NB4 (cell line): ENCODE measurements around the gene F5.
"Not testable (repeated sequence)": the region's sequence is repeated elsewhere in the genome, so short reads cannot be mapped to it uniquely, and the experiment has no call there.

Experiments
- DNase-seq: peaks from one replicate; pipeline ENCODE4 v3.0.0; 2010; ENCODE audit warnings: low read depth
- H3K4me3 ChIP-seq: one replicate; pipeline ENCODE4 v1.5.1; 2011; ENCODE audit warnings: mild to moderate bottlenecking, low read depth, low read length, moderate library complexity
- CTCF ChIP-seq: IDR thresholded peaks from one replicate; pipeline ENCODE4 v1.5.1; 2012; ENCODE audit warnings: low read depth, low read length
- MAX ChIP-seq: IDR thresholded peaks from 2 replicates; pipeline ENCODE4 v1.6.1; 2011; ENCODE audit warnings: low read depth, low read length
- MYC ChIP-seq: IDR thresholded peaks from 2 replicates; pipeline ENCODE4 v1.6.1; 2011; ENCODE audit warnings: low read depth, low read length
- POLR2A ChIP-seq: IDR thresholded peaks from 2 replicates; pipeline ENCODE4 v1.6.1; 2011; ENCODE audit warnings: mild to moderate bottlenecking; ENCODE audit not compliant: insufficient read length; ENCODE audit errors: extremely low read depth

The F5 gene

DNA sequence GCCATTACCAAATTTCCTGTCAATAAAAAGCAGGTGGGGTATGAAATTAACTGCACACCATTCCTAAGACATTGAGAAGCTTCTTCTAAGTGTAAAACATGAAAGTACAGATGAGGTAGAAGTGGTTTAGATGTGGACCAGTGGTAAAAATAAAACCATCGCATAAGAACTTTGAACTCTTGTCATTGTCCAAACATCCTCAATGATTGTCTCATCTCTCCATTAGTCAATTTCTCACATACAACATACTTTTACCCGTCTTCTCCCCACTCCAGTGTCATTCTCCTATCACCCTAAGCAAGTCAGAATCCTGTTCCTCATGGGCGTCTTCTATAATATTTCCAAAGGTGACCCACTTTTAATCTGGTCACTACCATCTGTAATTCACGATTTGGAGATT lies 76.2 kb downstream of the F5 start:
- no peak for DNase-seq
- H3K4me3 ChIP-seq = no peak overlapping the region
- TF ChIP-seq MAX (no peak), POLR2A (no peak), MYC (no peak), CTCF (no peak)

DNA sequence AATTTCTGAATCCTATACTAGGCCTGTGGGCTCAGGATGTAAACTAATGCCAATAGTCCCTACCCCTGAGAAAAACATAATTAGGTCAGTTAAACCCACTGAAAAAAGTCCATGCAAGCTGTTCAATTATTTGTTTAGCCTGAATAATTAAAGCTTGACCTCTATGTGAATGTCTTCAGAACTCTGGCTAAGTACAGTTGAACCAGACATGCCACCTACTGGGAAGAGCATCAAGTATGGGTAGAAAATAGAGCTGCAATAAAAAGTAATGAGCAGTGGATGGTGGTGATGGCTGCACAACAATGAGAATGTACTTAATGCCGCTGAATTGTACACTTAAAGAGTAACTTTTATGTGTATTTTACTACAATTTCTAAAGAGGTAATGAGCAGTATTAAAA lies 76.9 kb downstream of the F5 start:
- DNase-seq = no peak
- no peak overlapping the region for H3K4me3 ChIP-seq
- TF ChIP-seq POLR2A = no peak
- TF ChIP-seq MYC = no peak
- TF ChIP-seq CTCF = no peak
- TF ChIP-seq MAX = no peak

GRCh38 chr1:169508432-169509338 lies 77.6 kb downstream of the F5 start:
- H3K4me3 ChIP-seq = no peak overlapping the region
- TF ChIP-seq MAX (no peak), CTCF (no peak), MYC (no peak), POLR2A (no peak)
- DNase-seq = peak; percentile 16

- DNase-seq = no peak
- no peak overlapping the region for H3K4me3 ChIP-seq
- TF ChIP-seq POLR2A (no peak), CTCF (no peak), MYC (no peak), MAX (no peak)
Observed at GRCh38 chr1:169507413-169507812, 78.9 kb downstream of the F5 start.

DNA sequence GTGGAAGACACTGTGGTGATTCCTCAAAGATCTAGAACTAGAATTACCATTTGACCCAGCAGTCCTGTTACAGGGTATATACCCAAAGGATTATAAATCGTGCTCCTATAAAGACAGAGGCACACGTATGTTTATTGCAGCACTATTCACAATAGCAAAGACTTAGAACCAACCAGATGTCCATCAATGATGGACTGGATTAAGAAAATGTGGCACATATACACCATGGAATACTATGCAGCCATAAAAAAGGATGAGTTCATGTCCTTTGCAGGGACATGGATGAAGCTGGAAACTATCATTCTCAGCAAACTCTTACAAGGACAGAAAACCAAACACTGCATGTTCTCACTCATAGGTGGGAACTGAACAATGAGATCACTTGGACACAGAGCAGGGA lies 82.7 kb downstream of the F5 start:
- H3K4me3 ChIP-seq, DNase-seq: not testable (repeated sequence)

DNA sequence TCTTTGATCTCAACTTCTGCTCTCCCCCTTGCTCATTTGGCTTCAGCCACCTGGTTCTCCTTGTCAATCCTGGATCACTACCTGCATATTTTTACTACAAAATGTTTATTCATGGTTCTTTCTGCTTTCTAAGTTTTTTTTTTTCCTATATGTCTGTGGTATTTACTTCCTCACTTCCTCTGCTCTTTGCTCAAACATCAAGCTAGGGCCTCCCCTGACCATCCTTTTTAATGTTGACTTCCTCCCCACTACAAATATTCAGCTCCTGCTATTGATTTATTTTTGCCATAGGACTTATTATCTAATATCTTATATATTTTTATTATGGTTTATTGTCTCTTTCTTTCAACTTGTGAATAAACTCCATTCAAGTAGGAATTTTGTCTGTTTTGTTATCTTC lies 86.5 kb downstream of the F5 start:
- DNase-seq = no peak
- no peak overlapping the region for H3K4me3 ChIP-seq
- TF ChIP-seq MAX (no peak), CTCF (no peak), MYC (no peak), POLR2A (no peak)
